Measurements from ENCODE around the gene CACNA1B.
"Not testable (repeated sequence)": the region's sequence is repeated elsewhere in the genome, so short reads cannot be mapped to it uniquely, and the experiment has no call there.

The CACNA1B gene

DNA sequence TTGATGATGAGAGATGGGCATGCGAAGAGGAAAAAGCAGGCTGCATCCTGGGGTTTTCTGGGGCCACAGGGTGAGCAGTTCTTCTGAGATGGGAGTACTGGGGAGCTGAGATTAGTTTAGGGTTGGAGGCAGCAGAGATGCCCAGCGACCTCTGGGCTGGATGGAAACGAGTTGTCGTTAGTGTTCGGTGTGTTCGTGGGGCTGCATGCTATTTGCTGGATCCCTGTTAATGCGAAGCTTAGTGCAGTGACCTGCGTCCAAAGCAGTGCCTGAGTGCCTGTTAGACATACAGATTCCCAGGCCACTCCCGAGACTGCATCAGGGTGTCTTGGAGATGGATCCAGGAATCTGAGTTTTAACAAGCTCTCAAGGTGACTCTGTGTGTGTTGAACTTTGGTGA is 201.3 kb downstream of the CACNA1B start:
- DNase-seq, result no peak

GRCh38 chr9:138080979-138081378 is 203.4 kb downstream of the CACNA1B start:
- no peak for DNase-seq

- no peak for DNase-seq
Observed at GRCh38 chr9:138082918-138083636, 205.5 kb downstream of the CACNA1B start.

GRCh38 chr9:138083873-138084272 is 206.3 kb downstream of the CACNA1B start:
- no peak for DNase-seq

DNA sequence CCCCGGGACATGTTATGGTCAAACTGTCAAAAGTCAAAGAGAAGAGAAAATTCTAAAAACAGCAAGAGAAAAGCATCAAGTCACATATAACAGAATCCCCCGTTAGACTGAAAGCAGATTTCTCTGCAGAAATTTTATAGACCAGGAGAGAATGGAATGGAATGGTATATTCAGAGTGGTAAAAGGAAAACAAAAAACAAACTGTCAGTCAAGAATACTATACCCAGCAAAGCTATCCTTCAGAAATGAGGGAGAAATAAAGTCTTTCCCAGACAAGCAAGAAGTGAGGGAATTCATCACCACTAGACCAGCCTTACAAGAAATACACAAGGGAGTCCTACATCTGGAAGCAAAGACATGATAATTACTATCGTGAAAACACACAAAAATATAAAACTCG is 208.0 kb downstream of the CACNA1B start:
- DNase-seq, result no peak

DNA sequence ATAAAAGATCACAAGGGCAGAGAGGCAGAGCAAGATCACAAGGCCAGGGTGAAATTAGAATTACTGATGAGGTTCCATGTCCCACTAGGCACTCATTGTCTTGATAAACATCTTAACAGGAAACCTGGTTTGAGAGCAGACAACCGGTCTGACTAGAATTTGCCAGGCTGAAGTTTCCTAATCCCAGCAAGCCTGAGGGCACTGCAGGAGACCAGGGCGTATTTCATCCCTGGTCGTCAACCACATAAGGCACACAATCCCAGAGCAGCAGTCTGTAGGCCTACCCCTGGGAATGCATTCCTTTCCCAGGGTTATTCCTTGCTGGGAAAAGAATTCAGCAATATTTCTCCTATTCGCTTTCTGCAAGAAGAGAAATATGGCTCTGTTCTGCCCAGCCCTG is 214.5 kb downstream of the CACNA1B start:
- not testable (repeated sequence) for DNase-seq

- no peak for DNase-seq
Observed at GRCh38 chr9:138094028-138094427, 216.4 kb downstream of the CACNA1B start.

- no peak for DNase-seq
Observed at GRCh38 chr9:138095813-138096518, 218.4 kb downstream of the CACNA1B start.

DNA sequence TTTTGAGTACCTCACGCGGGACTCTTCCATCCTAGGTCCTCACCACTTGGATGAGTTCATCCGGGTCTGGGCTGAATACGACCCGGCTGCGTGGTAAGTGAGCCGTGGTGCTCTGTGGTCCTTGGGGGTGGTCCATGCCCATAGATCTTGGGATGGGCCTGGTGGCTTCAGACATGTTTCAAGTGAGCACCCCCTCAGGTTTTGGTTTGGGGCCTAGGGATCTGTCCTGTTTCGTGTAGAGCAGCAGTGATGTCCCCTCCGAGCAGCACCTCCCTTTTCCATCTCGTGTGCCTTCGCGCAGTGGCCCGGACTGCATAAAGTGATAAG is 218.9 kb downstream of the CACNA1B start:
- no peak for DNase-seq

DNA sequence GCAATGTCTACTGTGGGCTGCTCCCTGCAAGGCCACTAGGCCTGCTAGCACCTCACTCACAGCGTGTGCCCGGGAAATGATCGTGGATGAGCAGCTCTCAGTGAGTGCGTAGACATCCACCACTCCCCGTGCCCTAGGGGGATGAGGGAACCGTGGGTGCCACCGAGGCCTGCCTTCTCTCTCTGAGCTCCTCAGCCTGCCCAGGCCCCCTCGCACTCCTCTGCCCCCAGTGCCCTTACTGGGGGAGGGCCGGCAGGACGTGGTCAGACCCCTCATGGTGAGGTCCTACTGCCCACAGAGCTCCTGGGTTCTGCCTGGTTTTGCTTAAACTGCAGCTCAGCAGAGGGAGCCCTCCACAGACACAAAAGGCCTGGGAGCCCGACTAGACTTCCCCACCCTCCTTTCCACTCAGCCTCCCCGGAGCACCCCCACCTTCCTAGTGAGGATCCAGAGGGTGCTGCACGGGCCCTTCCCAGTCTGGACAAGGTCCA is 220.0 kb downstream of the CACNA1B start:
- DNase-seq, result no peak

GRCh38 chr9:138098116-138098907 is 220.7 kb downstream of the CACNA1B start:
- no peak for DNase-seq

DNA sequence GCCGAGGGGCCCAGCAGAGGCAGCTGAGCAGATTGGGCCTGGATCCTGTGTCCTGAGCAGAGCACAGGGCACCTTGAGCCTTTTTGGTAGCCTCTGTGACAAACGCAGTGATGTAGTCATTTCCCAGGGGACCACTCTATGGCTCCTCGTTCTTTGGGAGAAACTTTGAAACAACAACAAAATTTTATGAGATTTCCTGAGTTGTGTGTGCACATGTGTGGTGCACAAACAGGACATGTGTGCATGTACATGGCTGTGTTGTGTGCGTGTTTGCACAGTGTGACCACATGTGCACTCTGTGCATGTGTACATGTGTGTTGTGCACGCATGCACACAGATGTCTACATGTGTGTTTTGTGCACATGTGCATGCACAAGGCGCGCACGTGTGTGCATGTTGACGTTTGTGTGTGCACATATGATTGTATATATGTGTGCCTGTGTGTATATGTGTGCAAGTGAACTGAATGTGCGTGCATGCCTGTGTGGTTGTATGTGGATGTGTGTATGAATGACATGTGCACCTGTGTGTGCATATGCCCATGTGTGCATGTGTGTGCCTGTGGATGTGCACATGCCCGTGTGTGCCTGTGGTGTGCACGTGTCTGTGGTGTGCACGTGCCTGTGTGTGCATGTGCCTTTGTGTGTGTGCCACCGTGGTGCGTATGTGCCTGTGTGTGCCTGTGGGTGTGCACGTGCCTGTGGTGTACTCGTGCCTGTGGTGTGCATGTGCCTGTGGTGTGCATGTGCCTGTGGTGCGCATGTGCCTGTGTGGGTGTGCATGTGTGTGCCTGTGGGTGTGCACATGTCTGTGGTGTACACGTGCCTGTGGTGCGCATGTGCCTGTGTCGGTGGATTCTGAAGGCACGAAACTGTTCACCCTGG is 221.6 kb downstream of the CACNA1B start:
- DNase-seq, result no peak

- DNase-seq, result no peak
Observed at GRCh38 chr9:138099803-138100598, 222.4 kb downstream of the CACNA1B start.

DNA sequence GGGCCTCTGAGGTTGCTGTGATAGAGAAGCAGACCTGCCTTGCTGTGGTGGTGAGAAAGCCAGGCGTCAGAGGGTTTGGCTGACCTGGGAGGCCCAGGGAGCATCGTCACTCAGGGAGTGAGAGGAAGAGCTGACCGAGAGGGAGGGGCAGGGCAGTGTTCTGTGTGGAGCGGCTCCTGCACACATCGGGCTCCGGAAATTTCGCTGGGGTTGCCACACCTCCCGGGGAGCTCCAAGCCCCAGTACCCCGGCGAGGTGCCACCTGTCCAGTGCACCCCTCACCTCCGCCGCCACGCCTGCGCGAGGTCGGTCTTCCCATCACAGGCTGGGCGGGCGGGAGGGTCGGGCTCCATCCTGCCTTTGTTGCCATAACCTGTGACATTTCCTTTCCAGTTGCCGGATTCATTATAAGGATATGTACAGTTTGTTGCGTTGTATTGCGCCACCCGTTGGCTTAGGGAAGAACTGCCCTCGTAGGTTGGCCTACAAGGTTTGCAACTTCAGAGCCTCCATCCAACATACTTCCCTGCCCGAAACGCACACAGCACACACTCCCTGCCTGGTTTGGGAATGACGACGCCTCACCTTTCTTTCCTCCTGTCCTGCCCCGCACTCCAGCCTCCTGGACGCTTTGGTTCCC is 223.2 kb downstream of the CACNA1B start:
- no peak for DNase-seq

DNA sequence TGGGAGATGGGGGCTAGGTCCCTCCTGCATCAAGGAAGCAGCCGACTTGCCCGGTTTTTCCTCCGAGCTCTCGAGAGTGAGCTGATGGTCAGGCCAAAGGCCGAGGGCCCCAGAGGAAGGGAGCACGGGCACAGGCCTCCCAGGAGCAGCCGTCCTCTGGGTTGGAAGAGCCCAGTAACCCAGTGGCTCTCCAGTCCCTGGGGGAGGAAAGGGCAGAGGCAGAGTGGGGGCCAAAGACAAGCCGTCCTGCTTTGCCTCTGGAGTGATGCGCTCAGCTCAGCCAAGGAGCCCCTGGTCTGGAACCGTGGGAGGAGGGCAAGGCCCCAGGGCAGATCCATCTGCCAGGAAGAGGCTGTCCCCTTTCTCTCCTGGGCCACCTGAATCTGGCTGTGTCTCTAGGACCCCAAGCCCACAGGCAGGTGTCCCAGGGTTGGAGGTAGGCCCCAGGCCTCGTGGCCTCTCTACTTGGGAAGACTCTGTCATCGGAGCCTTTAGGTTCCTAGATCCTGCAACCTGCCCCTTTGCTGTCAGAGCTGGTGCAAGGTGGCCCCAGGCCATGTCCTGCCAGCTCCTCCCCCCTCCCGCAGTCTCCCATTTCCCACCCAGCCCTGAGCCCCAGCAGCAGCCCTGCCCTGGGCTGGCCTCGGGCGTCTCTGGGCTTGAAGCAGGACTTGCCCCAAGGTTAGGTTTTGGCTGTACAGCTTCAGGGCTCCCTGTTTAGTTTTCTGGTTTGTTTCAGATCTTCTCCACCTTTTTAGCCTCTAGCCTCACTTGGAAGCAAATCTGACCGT is 224.1 kb downstream of the CACNA1B start:
- DNase-seq, result no peak

DNA sequence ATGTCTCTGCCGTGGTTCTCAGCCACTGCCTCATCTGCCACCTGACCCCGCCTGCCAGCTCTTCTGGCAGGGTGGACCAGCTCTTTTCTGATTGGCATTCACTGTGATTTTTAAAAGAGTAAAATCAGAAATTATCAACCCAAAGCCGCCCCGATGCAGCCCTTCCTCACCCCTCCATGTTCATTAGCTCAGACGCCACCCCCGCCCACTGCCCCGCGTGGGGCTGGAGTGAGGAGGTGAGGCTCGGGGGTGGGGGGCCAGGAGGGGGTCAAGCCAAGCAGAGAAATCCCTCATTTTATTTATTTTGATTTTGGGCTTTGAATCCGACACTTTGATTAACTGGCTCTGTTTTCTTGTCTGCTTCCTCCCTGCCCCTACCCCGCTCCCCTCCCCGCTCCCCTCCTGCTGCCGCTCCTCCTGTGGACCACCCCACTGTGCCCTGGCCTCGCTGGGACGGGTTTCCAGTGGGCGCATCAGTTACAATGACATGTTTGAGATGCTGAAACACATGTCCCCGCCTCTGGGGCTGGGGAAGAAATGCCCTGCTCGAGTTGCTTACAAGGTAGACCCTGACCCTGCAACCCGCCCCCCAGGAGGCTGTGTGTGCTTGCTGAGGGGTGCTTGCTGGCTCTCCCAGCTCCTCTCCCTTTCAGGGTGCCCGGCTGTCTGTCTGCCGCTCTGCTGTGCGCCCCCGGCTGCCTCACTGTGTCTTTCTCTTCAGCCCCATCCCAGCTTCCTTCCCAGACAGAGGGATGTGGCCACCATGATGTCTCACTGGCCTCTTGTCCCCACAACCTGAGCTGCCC is 224.9 kb downstream of the CACNA1B start:
- DNase-seq, result no peak

- DNase-seq, result no peak
Observed at GRCh38 chr9:138103111-138103848, 225.7 kb downstream of the CACNA1B start.

GRCh38 chr9:138103849-138104206 is 226.2 kb downstream of the CACNA1B start:
- DNase-seq, result no peak
